Astrocyte of the cerebellum (primary cell): ENCODE results near the gene ZG16.
A peak's percentile ranks its signal among the peaks of the same experiment; 100 is the strongest.

ENCODE experiments used
- DNase-seq: peaks from one replicate; pipeline ENCODE4 v3.0.0-alpha.2; 2011; ENCODE audit warnings: low read depth
- H3K4me3 ChIP-seq: 2 replicates; pipeline ENCODE4 v1.5.1; 2011; ENCODE audit warnings: mild to moderate bottlenecking, low read depth, low read length, moderate library complexity
- in situ Hi-C: cut with HindIII; loops from 2 replicates; pipeline ENCODE4 v1.10.0; 2017; ENCODE audit warnings: low sequenced_read_pairs
- TF ChIP-seq, protein P1 (sequence below): IDR thresholded peaks from 2 replicates; pipeline ENCODE4 v1.5.1; 2012; ENCODE audit warnings: low read length, low read depth, moderate library complexity, mild to moderate bottlenecking; ENCODE audit errors: missing control alignments

The ZG16 gene

DNA sequence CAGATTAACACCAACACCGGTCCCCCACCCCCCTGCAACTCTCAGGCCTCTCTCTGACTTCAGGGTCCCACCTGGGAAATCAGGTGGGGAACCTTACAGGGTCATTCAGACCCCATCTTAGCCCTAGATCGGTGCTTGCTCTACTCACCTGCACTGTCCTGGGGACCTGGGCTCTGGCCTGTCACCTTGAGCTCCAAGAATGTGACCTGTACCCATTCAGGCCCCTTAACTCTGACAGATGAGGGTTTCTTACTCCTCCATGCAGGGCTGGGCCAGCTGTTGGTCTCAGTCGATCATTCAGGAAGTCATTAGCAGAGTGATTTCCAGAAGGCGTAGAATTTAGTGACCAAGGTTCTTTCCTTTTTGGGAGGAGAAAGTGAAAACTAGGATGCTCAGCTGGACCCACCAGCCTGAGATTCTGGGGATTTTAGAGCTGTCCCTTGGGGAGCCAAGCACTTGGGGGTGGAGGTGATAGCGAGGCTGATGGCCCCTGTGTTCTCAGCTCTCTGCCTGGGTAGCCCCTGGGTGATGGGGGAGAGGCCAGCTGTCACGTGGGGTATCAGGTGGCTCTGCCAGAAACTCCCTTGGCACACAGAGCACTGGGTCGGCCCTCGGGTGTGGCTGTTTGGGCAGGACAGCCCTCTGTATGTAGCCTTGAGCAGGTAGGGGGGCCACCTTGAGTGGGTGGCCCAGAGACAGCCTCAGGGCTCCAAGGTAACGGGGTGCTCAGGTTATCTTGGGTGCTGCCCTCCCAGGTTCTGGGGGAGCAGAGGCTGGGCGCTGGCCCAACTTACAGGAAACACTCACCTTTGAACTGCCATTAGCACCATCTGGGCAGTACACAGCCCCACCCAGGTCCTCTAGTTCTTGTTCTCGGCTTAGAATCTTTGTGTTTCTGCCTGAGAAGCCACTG, 42.9 kb downstream of the ZG16 start:
- in situ Hi-C loops, result no loop called here
- peak overlapping the region; percentile 76 for H3K4me3 ChIP-seq
- no peak for DNase-seq
- TF ChIP-seq, protein P1, sequence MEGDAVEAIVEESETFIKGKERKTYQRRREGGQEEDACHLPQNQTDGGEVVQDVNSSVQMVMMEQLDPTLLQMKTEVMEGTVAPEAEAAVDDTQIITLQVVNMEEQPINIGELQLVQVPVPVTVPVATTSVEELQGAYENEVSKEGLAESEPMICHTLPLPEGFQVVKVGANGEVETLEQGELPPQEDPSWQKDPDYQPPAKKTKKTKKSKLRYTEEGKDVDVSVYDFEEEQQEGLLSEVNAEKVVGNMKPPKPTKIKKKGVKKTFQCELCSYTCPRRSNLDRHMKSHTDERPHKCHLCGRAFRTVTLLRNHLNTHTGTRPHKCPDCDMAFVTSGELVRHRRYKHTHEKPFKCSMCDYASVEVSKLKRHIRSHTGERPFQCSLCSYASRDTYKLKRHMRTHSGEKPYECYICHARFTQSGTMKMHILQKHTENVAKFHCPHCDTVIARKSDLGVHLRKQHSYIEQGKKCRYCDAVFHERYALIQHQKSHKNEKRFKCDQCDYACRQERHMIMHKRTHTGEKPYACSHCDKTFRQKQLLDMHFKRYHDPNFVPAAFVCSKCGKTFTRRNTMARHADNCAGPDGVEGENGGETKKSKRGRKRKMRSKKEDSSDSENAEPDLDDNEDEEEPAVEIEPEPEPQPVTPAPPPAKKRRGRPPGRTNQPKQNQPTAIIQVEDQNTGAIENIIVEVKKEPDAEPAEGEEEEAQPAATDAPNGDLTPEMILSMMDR, result no peak

DNA sequence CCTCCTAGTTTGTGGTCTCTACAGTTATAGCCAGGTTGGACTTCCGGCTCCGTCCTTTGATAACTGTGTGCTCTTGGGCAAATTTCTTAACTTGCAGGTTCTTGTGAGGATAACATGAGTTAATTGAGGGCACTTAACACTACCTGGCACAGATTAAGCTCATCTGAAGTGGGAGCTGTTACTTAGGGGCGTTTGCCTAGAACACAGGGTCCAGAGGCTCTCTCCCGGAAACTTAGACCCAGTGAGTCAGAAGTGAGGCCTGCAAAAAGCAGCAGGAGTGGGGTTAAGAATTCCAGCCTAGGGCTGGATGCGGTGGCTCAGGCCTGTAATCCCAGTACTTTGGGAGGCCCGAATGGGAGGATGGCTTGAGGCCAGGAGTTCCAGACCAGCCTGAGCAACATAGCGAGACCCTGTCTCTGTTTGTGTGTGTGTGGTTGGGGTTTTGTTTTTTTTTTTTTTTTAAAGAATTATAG, 43.6 kb downstream of the ZG16 start:
- in situ Hi-C loops, result no loop called here

DNA sequence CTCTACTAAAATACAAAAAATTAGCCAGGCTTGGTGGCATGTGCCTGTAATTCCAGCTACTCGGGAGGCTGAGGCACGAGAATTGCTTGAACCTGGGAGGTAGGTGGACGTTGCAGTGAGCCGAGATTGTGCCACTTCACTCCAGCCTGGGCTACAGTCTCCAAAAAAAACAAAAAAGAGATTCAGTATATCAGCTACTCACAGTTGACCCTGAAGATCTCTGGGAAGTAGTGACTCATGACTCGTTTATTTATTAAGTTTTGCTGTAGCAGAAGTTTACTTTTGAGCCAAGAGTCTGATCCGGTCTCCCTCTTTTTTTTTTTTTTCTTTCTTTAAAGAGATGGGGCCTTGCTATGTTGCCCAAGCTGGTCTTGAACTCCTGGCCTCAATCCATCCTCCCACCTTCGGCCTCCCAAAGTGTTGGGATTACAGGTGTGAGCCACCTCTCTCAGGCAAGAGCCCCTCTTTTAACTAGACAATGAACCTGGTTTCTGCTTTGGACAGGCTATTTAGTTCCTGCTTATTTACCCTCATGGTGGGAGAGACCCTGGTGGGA, 46.6 kb downstream of the ZG16 start:
- TF ChIP-seq, protein P1, result no peak
- H3K4me3 ChIP-seq, result peak overlapping the region; percentile 18
- in situ Hi-C loops, result no loop called here
- peak; percentile 45 for DNase-seq

More for the DNA sequence above, 43.6 kb downstream of the ZG16 start:
- peak overlapping the region; percentile 76 for H3K4me3 ChIP-seq
- peak; percentile 78 for DNase-seq
- TF ChIP-seq, protein P1, result no peak

DNA sequence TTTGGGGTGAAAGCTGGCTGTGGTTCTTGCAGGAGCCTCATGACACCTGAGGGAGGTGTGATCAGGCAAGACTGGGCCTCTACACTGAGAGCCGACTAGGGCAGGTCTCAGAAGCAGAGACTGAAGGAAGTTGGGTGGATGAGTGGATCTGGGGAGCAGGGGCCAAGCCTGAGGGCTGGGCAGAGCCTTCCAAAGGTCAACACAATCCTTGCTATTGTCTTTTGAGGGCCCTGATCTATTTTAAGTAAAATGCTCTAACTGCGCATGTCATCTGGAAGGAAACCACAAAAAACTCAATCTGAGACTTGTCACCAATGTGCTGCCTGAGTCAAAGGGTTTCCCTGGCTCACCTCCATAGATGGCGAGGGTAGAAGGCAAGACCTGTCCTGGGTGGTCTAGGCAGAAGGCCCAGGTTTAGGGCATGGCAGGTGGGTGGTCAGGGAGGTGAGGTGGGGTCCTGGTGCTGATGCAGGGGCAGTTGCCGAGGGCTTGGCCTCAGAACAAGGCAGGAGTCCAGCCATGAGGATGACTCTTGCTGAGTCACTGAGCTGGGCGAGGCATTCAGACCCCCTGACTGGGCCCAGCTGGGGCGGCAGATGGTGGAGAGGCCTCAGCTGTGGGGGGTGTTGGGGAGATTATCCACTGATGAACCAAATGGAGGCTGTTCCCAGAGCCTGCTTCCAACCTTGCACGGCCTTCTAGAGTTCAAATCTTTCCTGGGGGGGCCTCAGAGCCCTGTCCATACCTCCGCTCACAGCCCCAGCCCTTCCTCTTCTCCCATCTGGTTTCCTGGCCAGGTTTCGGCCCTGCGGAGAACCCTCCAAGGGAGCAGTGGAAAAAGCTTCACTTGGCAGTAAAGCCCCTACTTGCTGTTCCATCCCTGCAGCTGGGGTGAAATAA, 47.3 kb downstream of the ZG16 start:
- peak; percentile 61 for DNase-seq

DNA sequence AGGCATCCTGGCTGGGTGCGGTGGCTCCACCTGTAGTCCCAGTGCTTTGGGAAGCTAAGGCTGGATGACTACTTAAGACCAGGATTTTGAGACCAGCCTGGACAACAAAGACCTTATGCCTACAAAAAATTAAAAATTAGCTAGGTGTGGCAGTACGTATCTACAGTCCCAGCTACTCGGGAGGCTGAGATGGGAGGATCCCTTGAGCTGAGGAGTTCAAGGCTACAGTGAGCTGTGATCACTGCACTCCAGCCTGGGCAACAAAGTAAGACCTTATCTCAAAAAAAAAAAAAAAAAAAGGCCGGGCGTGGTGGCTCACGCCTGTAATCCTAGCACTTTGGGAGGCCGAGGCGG, 48.3 kb downstream of the ZG16 start:
- no peak overlapping the region for H3K4me3 ChIP-seq
- TF ChIP-seq, protein P1, result no peak
- in situ Hi-C loops, result no loop called here
- no peak for DNase-seq

More for the DNA sequence above, 47.3 kb downstream of the ZG16 start:
- peak overlapping the region; percentile 18 for H3K4me3 ChIP-seq
- TF ChIP-seq, protein P1, result no peak
- in situ Hi-C loops, result no loop called here

DNA sequence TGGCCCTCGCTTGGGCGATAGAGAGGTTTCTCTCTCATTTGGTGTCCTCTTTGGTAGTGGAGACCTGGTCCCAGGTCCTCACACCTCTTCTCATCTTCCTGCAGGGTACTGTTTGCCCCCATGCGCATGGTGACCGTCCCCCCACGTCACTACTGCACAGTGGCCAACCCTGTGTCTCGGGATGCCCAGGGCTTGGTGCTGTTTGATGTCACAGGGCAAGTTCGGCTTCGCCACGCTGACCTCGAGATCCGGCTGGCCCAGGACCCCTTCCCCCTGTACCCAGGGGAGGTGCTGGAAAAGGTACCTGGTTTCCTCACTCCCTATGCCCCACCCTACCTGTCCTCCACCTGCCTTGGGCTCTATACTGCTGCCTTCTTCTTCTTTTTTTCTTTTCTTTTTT, 52.7 kb downstream of the ZG16 start:
- DNase-seq, result no peak
- TF ChIP-seq, protein P1, result no peak
- in situ Hi-C loops, result no loop called here
- H3K4me3 ChIP-seq, result no peak overlapping the region
